GM20431 (cell line): Measurements from ENCODE around the gene LPCAT1.
"Not testable (repeated sequence)": the region's sequence is repeated elsewhere in the genome, so short reads cannot be mapped to it uniquely, and the experiment has no call there.

Source experiments
- in situ Hi-C: fragments of 300-500 bp; cut with MseI, MboI; formaldehyde crosslinking; loops from one replicate; pipeline ENCODE4 v1.15.0; 2020; ENCODE audit warnings: low sequenced_read_pairs; ENCODE audit not compliant: unreplicated experiment

Gene LPCAT1

DNA sequence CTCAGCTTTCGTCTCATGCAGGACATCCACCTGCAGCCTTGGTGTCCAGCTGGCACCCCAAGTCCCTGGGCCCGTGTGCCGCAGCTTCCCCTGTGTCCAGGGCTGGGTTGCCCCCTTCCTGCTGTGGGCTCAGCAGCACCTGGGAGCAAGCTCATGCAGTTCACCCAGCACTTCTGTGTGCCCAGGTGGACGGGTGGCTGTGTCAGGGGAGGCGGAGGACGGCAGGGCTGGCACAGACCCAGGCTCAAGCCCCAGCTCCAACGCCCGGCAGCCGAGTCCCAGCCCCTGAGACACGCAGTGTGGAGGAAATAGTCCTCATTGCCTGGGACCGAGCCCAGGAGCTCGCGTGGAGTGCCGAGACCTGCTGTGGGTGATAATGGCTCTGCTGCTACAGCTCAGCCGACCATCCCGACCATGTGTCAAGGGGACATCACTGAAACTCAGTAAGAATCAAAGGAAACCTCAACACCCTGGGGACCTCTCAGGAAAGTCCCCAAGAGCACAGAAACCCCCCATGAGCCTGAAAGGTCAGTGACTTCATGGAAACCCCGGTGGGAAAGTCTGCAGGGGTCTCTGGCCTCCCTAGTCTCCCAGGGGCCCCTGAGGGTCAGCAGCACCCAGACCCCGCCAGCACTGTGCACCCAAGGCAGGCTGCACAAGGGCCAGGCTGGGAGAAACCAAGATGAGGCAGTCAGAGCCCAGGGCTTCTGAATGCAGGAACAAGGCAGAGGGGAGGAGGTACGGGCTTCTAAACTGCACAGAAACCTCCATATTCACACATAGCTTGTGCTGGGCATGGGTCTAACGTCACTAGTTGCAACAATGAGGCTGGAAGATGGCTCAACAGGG lies 38.8 kb downstream of the LPCAT1 start:
- in situ Hi-C loops, result no loop called here

DNA sequence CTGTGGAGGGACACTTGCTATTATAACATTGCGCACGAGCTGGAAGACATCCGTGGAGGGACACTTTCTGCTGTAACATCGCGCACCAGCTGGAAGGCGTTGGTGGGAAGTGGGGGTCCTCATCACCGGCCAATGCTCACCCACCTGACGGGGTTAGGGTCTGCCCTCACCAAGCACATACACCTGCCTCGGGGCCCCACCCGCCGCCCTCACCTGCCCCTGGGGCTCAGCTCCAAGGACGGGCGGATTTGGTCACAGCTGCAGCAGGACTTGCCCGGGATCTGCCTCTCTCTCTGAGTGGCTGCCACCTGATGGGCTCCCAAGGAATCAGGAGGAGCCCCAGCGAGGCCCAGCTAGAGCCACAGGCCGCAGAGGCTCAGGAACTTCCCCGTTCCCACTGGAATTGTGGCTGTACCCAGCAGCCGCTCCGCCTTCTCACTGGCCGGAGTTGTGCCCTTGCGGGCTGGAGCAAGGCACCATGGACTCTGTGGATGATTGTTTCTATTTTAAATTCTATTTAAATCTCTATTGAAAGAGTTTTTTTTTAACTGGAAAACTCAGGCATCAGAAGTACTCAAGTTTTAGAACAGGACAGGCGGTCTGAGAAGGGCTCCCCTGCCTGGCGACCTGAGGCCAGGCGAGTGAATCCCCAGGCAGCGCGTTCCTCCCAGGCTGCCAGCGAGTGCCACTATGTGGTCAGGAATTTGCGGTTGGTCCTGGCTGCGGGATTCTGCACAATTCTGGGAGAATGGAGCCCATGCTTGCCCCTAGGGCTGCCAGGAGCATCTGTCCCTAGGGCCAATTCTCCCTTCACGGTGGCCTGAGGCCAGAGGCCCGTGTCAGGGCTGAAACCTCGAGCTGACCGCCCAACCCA lies 39.7 kb downstream of the LPCAT1 start:
- in situ Hi-C loops, result no loop called here

DNA sequence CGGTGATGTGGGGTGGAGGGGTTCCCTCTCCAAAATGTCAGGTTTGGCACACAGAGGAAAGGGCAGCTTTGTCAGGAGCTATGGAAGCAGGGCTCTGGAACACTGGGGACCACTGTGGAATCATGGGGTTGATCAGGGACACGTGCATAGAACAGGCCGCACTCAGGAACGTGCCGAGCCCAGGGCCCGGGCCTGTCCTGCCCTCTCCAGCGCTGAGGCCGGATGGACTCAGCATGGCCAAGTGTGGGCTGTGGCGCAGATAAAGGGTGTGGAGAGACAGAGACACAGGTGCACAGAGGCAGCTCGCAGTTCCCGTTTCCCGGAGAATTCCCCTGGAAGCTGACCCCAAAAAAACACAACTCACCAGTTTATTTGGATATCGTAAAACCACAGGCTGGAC lies 40.7 kb downstream of the LPCAT1 start:
- in situ Hi-C loops, result no loop called here

DNA sequence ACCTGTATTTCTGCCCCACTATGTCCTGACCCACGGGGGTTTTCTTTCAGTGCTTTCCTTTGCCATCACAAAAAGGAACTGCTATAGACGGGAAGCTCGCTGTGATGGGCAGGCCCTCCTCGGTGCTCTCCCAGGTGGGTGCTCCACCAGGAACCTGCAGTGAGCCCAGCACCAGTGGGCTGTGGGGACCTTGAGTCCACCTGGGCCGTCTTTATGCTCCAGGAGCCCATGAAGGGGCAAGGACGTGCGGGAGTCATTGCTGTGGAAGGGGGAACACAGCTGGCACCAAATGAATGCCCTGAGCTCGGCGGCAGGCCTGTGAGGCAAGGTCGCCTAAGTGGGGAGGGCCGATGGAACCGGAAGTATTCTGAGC lies 41.8 kb downstream of the LPCAT1 start:
- in situ Hi-C loops, result no loop called here

DNA sequence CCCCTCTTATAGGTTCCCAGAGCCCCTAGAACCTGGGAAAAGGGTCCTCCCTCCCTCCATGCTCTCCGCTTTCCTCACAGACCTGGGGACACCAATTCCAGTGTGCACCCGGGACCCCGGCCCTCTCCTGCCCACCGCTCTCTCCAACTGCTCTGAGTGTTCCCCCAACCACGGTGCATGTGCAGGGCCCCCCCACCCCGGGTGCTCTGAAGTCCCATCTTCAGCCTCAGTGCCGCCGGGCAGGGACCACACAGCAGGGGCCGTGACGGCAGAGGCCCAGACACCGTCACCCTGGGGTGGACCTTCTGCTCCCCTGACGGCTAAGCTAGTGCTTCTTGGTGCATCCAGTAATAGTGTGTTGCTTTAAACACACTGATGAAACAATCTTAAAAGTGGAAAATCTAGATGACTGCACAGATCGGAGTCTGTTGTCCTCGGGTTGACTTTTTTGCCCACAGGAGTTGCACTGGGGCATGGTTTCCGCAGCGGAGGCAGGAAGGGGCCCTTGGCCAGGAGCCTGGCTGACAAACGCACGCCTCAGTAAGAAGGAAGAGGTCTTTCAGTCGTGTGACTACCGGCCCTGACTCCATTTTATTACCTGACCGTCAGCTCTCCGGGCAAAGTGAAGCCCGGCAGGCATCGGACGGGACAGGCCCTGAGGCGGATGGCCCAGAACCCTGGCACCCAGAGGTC lies 42.3 kb downstream of the LPCAT1 start:
- in situ Hi-C loops, result no loop called here

DNA sequence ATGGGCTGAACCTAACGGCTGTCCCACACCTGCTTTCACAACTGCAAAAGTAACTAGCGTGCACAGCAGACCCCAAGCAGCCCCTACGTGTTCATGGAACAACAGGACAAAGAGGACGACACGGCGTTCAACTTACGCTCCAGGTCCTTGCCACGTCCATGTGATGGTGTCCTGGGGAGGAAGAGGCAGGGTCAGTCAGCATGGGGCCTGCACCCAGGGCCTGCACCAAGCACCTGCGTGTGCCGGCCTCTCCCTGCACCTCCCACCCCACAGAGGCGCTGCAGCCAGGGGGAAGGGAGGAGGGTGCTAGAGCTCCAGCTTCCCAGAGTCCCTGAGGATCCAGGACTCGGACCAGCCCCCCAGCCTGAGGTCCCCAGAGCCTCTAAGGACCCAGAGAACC lies 43.0 kb downstream of the LPCAT1 start:
- in situ Hi-C loops, result no loop called here

DNA sequence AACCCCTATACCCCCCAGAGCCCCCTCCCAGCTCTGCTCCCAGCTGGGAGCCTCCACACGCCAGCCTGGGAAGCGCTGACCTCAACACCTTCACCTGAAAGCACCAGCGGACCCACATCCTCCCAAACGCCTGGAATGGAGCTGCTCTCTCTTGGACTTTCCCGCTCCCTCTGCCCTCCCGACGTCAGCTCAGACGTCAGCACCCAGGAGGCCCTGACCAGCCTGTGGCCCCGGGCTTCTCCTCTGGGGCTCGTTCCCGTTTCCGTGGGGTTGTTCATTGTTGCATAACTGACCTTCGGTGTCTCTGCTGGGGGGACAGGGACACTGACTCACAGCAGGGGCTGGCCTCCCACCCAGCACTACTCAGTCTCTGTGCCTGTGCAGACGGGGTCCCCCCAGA lies 43.5 kb downstream of the LPCAT1 start:
- in situ Hi-C loops, result no loop called here

DNA sequence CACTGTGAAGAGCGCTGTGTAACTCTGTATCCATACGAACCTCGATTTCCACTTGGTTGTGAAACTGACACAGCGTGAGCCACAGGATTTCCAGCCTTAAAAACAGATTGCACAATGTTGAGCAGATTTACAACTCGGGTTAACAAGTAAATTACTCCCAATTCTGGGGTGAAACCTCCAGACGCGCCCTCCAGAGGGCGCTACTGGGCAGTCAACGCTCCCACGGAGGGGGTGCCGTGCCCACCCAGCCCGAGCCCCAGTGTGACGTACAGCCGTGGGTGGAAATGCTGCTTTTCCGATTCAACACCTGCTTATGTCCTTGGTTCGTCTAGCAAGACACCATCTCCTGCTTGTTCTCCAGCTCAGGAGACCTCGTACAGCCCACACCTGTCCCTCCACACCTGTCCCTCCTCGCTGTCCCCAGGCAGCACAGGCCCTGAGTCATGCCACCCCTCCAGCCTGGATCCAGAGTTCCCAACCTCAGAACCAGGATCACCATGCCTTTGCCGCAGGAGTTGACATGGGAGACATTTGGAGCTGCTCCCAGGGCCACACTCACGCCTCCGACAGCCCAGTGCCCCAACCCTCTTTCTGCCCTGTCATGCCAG lies 44.1 kb downstream of the LPCAT1 start:
- in situ Hi-C loops, result no loop called here

DNA sequence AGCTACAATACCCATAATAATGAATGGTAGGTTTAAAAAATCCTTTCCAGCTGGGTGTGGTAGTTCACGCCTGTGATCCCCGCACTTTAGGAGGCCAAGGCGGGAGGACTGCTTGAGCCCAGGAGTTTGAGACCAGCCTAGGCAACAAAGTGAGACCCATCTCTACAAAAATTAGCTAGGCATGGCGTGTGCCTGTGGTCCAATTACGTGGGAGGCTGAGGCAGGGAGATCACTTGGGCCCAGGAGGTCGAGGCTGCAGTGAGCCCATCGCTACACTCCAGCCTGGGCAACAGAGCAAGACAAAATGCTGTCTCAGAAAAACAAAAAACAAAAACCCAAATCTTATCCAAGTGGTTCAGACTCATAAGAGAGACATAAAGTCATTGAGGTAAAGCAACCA lies 44.7 kb downstream of the LPCAT1 start:
- in situ Hi-C loops, result no loop called here

DNA sequence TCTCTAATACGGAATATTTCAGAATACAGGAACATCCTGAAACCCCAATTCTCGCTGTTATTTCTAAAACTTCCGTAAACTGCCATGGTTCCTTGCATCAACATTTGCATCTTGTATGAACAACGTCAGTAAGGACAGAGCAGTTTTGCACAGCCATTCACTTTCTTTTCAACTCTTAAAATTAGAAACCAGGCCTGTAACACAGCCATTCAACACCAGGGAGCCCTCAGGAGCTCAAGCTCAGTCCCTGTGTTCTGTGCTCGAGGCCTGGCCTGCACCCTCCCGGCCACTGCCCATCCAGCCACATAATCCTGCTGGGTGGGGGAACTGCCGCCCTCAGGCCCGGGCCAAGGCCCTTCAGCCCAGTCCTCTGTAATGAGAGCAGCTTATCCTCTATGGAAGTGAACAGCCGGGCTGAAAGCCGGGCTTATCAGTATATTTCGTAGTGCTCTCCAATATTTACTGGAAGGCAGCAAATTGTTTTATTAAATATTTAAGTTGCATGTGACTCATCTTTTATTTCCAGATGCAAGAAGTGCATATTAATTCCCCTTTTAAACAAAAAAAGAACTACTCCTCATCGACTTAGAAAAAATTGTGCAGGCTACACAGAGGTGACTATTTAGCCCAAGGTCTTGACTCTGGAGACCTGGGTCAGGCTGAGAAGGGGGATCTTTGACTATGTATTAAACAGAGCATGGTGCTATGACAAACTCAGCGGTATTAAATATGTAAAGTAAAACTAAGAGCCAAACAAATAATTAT lies 45.3 kb downstream of the LPCAT1 start:
- in situ Hi-C loops, result no loop called here

DNA sequence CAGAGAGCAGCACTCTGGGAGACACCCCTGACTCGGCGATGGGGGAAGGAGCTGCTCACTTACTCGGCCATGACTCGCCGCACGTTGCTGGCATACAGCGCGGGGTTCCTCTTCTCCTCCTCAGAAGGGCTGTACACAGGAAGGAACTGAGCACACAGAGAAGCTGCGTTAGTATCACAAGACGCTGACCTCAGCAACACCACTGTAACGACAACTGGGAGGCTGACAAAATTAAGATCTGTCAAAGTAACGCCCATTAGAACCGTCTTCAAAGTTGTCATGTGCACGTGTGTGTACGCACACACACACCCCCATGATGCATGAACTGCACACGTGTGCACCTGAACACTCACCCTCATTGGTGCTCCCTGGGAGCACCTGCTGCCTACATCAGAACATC lies 46.4 kb downstream of the LPCAT1 start:
- in situ Hi-C loops, result no loop called here

DNA sequence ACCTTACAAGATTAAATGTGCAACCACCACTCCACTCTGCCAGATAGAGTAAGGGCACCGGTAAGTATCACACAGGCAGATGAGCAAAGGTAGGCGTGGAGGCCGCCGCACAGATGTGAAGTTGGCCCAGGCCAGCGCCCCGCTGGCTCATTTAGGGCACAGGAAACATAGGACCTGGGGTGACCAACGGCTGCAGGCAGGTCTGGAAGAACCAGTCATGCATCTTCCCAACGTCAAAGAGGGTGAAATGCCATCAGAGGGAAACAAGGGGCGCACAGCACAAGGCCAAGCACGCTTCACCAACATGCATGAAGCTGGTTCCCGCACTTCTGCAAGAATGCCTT lies 46.8 kb downstream of the LPCAT1 start:
- in situ Hi-C loops, result no loop called here

DNA sequence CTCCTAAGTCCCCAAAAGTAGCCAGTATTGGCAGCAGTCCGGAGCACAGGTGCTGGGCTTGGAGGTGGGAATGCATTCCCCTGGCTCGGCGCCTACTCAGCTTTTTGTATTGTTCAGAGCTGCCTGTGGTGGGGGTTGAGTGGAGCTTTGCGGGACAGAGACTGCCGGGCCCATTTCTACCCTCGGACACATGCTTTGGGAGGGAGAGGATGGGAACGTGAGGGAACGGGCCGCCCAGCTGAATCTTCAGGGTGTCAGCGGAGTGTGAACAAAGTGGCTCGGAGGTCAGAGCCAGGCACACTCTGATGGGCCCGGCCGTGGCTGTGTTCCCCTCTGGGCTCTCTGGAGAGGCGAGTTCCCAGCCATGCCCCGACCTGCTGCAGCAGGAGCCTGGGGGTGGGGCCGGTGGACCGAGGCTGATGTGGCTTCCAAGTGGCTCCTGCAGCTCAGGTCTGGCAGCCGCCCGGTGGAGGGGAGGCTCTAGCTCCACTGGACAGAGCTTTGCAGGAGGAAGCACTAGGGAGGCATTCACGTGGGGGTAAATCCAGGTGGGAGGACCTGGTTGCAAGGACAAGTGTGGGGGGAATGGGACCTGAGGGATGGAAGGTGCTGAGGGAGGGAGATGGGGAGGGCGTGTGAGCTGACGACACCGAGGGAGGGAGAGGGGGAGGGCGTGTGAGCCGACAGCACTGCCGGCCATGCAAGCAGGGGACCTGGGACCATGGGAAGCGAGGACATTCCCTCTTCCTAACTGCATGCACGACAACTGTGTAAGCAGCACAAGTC lies 47.4 kb downstream of the LPCAT1 start:
- in situ Hi-C loops, result no loop called here

DNA sequence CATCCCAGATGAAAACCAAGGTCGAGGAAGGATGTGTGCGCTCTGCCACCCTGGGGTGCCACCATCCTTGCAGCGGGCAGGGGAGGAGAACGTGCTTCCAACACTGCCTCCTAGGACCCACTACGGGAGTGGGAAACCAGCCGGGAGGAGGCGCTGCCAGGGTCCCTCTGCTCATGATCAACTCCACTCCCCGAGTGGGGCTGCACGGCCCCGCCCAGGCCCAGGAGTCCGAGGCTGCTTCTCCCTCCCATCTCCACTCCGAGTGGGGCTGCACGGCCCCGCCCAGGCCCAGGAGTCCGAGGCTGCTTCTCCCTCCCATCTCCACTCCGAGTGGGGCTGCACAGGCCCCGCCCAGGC lies 48.2 kb downstream of the LPCAT1 start:
- in situ Hi-C loops, result not testable (repeated sequence)

DNA sequence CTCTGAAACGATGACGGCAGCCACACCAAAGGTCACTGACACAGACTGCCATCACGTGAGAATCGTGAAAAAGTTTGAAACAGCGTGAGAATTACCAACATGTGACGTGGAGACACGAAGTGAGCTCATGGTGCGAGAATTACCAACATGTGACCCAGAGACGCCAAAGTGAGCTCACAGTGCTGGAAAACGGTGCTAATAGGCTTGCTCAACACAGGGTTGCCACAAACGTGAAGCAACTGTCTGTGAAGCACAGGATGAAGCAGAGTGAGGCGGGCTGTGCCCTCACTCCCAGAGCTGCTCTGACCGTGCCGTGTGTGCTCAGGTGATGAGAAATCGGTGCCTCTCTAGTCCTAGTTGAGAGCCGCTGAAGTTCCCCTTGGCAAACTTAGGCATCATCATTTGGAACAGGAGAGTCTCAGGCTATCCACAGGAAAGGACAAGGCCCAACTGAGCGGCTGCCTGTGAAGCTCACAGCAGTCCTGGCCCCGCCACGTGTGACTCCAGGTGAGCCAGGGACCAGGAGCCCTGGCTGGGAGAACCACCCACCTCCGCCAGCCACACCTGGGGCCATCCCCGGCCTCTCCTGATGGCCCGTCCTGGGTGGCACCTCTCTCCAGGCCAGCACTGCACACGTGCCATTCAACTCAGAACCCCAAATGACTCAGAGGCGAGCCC lies 48.8 kb downstream of the LPCAT1 start:
- in situ Hi-C loops, result no loop called here

DNA sequence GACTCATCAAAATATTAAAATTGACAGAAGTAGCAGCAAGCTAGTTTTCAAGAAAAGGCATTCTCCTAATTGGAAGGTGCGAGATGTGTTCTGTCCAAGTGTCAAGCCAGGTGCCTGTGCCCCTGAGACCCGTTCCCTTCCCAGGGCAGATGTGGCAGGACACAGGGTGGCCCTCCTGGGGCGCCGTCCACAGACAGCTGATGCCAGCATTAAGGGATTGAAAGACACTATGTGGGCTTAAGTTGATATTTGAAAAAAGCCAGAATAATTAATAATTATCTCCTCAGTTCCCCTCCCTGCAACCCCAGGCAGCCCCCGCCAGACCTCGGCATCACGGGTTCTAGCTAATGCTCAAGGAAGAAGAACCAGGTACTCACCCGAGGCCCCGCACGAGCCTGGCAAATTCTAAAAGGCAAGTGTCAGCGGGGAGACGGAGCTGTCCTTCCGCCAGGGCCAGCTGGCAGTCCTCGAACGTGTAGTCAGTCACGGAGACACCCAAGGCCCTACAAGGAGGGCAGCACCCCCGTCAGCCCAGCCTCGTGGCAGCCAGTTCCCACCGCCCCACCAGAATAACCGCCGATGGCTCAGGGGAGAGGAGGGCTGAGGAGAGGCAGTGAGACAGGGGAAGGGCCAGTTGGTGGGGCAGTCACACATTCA lies 49.4 kb downstream of the LPCAT1 start:
- in situ Hi-C loops, result no loop called here

DNA sequence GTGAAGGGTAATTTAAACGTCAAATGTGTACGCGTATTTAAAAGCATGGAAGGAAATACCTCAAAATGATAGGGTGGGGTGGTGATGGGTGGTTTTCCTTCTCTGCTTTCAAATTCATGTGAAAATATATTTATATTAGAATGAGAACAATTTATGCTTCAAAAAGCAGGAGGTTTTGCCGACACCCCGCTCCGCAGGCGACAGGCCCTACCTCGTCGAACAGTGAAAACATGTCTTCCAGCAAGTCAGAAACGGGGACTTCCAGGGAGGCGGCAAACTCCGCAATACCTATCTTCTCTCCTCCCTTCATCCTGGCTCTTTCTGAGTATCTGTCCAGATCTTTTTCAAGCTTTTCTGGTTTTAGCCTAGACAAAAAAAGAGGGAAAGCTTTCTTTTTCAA lies 50.0 kb downstream of the LPCAT1 start:
- in situ Hi-C loops, result no loop called here

DNA sequence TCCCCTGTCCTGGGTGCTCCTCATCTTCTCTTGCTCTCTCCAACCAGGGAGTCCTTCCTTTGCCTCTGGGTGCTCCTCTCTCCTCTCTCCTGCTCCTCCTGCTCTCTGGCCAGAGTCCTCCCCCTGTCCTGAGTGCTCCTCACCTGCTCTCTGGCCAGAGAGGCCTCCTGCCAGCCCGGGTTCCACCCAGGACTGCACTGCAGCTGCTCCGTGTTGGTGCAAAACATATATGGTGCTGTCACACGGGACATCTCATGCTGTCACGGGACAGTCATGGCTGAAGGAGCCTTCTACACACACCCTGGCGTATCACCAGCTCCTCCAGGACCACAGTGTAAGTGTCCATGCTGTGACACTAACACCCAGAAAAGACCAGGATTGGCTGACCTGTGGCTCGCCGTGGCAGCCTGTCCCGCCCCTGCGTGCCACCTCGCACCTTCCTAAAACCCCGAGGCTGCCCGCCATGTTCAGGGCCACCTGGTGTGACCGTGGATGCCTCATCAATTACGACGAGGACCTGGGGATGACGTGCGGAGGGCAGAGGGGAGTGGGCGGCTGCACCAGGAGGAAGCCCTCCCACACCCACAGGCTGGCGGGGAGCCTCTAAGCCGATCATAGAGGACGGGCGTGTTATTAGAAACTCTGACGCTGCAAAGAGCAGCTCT lies 50.7 kb downstream of the LPCAT1 start:
- in situ Hi-C loops, result no loop called here
